ENCODE data around the gene LAMA4.

- TF ChIP-seq CTCF (IDR thresholded peaks at IDR 0.05): no peak
- no peak for TF ChIP-seq EP300 (IDR thresholded peaks at IDR 0.05)
Measured at GRCh38 chr6:112203577-112204349, 50.6 kb downstream of the LAMA4 start.

All from ovary (tissue), 3 donors.